Heart left ventricle (tissue), 13 donors: ENCODE results near the gene ZPBP.

Experiments
- CTCF ChIP-seq, 12 donors: fragments of 200-600 bp; sonication (generic) in 4 of 12; IDR thresholded peaks; one replicate each; pipeline versions ENCODE4 v1.5.0 to v1.8.0; 2018 to 2022; ENCODE audit warnings: antibody characterized with exemption in 12 of 12, mild to moderate bottlenecking in 5 of 12
- POLR2A ChIP-seq, 2 donors: fragments of 450-650 bp; IDR thresholded peaks; one replicate each; pipeline ENCODE4 v1.6.1; 2017; ENCODE audit warnings: antibody characterized with exemption in 2 of 2, mild to moderate bottlenecking in 2 of 2, moderate library complexity in 2 of 2
- donor health status: ischemic (EF 13 %, LVEDD 7.1; RV severe dilation, severe dysfunction).
- donor health status: DM: no; HTN: yes; CAD: no.
- donor health status: DM: no; HTN: no; CAD: no.
- donor health status: ischemic (EF 25% LVEDD 6.9; RV normal size, moderate dysfunction).
- donor health status: ischemic (EF 25% LVEDD 5.7; RV mildly dilated, moderate dysfunction).
- donor health status: ischemic (EF 35%, LVEDD 5.7; RV mildly dilated, moderate dysfunction).
- donor health status: nonischemic (EF 11% LVEDD 7.7; RV severe dilation, severe dysfunction).
- donor health status: DM: yes; HTN: yes; CAD: no.
- donor health status: PGD.
- donor health status: ischemic (EF 29% LVEDD 5.4; RV normal size, mild dysfunction).
- donor health status: nonischemic (EF 23%, LVEDD 6.1; RV moderate dilation, normal function).

GRCh38 chr7:50112250-50112649 is 19.2 kb upstream of the ZPBP start:
- TF ChIP-seq CTCF (IDR thresholded peaks at IDR 0.05) = no peak
- TF ChIP-seq POLR2A (IDR thresholded peaks at IDR 0.05) = no peak
